HCT116 (cell line): ENCODE results near the gene CACNA1E. TPM values are rescaled to one million over a fixed set of nuclear protein-coding genes. Genes with fewer than 3 reads are reported as not detected.
"Not testable (repeated sequence)": the region's sequence is repeated elsewhere in the genome, so short reads cannot be mapped to it uniquely, and the experiment has no call there.

ENCODE experiments used
- ATAC-seq: fragments of 200-7000 bp; cut with Tn5 transposase; 2 replicates; pipeline ENCODE4 v1.9.1; 2020; ENCODE audit warnings: mild to moderate bottlenecking, moderate library complexity
- BruUV-seq: library from RNA; stranded (reverse); fragments of 400-500 nt; replicated peaks from 2 replicates; lab custom pipeline; 2021; lab: Mats Ljungman, UMichigan
- CTCF ChIA-PET: fragments of 300-600 bp; sonication (Branson Sonifier 250); formaldehyde crosslinking; loops from one replicate; lab custom pipeline; 2021; ENCODE audit warnings: antibody characterized with exemption; lab: Charles Lee
- POLR2A ChIA-PET: fragments of 300-600, 350-600 bp; sonication (Branson Sonifier 250); formaldehyde crosslinking; loops from one replicate; lab custom pipeline; 2021; ENCODE audit warnings: antibody characterized with exemption; lab: Charles Lee
- RAD21 ChIA-PET, 2 experiments: fragments of 300-600 bp; sonication (Branson Sonifier 250); formaldehyde crosslinking; loops; one replicate each; lab custom pipeline; 2023; ENCODE audit warnings: low total read pairs in 2 of 2; ENCODE audit not compliant: uncharacterized antibody in 2 of 2, unreplicated experiment in 2 of 2, low non-redundant PET in 1 of 2; lab: Charles Lee
- DNase-seq: peaks from one replicate; pipeline ENCODE4 v3.0.0-alpha.2; 2010; ENCODE audit warnings: low read depth, low spot score
- H2AFZ ChIP-seq: fragments of 200-600 bp; shearing (Covaris generic), sonication (generic); 2 replicates; pipeline ENCODE4 v1.6.1; 2017; ENCODE audit warnings: low read depth, mixed run types, mixed read lengths, antibody characterized with exemption, low read length; ENCODE audit not compliant: poor library complexity, severe bottlenecking
- H3K27ac ChIP-seq: 2 replicates; pipeline ENCODE4 v1.5.1; 2012; ENCODE audit warnings: low read depth, low read length
- H3K27me3 ChIP-seq: fragments of 200-600 bp; sonication (generic); 2 replicates; pipeline ENCODE4 v1.6.1; 2016; ENCODE audit warnings: mixed run types, low read length, mixed read lengths; ENCODE audit not compliant: insufficient read depth
- H3K36me3 ChIP-seq, 2 experiments: fragments of 200-500 bp in 1 of 2; fragments of 200-600 bp in 1 of 2; sonication (Bioruptor generic) in 1 of 2; sonication (generic) in 1 of 2; 2 replicates each; pipeline versions ENCODE4 v1.5.1 to v1.6.1; 2014 to 2016; ENCODE audit warnings: low read length in 2 of 2, inconsistent platforms in 1 of 2, mixed read lengths in 1 of 2, mixed run types in 1 of 2; ENCODE audit not compliant: insufficient read depth in 2 of 2, control insufficient read depth in 1 of 2
- H3K4me1 ChIP-seq, 2 experiments: fragments of 200-600 bp in 1 of 2; sonication (generic) in 1 of 2; 2 replicates each; pipeline versions ENCODE4 v1.5.1 to v1.6.1; 2012 to 2017; ENCODE audit warnings: low read length in 2 of 2, inconsistent platforms in 1 of 2, mild to moderate bottlenecking in 1 of 2, mixed read lengths in 1 of 2, mixed run types in 1 of 2, moderate library complexity in 1 of 2; ENCODE audit not compliant: insufficient read depth in 2 of 2, control insufficient read depth in 1 of 2
- H3K4me2 ChIP-seq: fragments of 200-600 bp; sonication (generic); 2 replicates; pipeline ENCODE4 v1.6.1; 2017; ENCODE audit warnings: mixed run types, low read length, mixed read lengths
- H3K4me3 ChIP-seq, 2 experiments: fragments of 200-600 bp in 1 of 2; sonication (generic) in 1 of 2; replicated peaks in 1 of 2; 2 replicates each; pipeline ENCODE4 v1.5.1; 2011 to 2016; ENCODE audit warnings: low read length in 2 of 2, control low read depth in 1 of 2, low read depth in 1 of 2, mild to moderate bottlenecking in 1 of 2, mixed read lengths in 1 of 2, mixed run types in 1 of 2
- H3K79me2 ChIP-seq: fragments of 200-600 bp; sonication (generic); 2 replicates; pipeline ENCODE4 v1.6.1; 2017; ENCODE audit warnings: mild to moderate bottlenecking, mixed run types, low read length, moderate library complexity, mixed read lengths; ENCODE audit not compliant: insufficient read depth
- H3K9ac ChIP-seq: fragments of 200-600 bp; sonication (generic); 2 replicates; pipeline ENCODE4 v1.6.1; 2016; ENCODE audit warnings: low read length, mixed read lengths
- H3K9me2 ChIP-seq: fragments of 200-600 bp; sonication (generic), shearing (Covaris generic); 2 replicates; pipeline ENCODE4 v1.6.1; 2017; ENCODE audit warnings: mixed run types, mild to moderate bottlenecking, moderate library complexity; ENCODE audit not compliant: insufficient read depth
- H3K9me3 ChIP-seq, 2 experiments: fragments of 200-500 bp in 1 of 2; fragments of 200-600 bp in 1 of 2; sonication (Bioruptor generic) in 1 of 2; sonication (generic) in 1 of 2; 2 replicates each; pipeline ENCODE4 v1.6.1; 2014 to 2017; ENCODE audit warnings: low read length in 2 of 2, mixed read lengths in 2 of 2, inconsistent platforms in 1 of 2, low read depth in 1 of 2, mild to moderate bottlenecking in 1 of 2, mixed run types in 1 of 2, moderate library complexity in 1 of 2; ENCODE audit not compliant: control insufficient read depth in 1 of 2, insufficient read depth in 1 of 2
- H4K20me1 ChIP-seq: fragments of 200-600 bp; sonication (generic), shearing (Covaris generic); 2 replicates; pipeline ENCODE4 v1.6.1; 2017; ENCODE audit warnings: mixed run types, mild to moderate bottlenecking, moderate library complexity; ENCODE audit not compliant: insufficient read depth
- POLR2AphosphoS5 ChIP-seq: IDR thresholded peaks from 2 replicates; pipeline ENCODE4 v1.6.1; 2011; ENCODE audit warnings: mild to moderate bottlenecking, low read depth, low read length, moderate library complexity
- RAD21 ChIP-seq: IDR thresholded peaks from 2 replicates; pipeline ENCODE4 v1.6.1; 2012; ENCODE audit warnings: low read depth, mild to moderate bottlenecking
- SIN3A ChIP-seq: IDR thresholded peaks from 2 replicates; pipeline ENCODE4 v1.6.1; 2012; ENCODE audit warnings: low read depth
- intact Hi-C: fragments of 100-400 bp; cut with micrococcal nuclease; formaldehyde crosslinking; loops from 2 replicates; pipeline ENCODE4 v1.10.0; 2022
- total RNA-seq: library from RNA; stranded (reverse); gene quantifications from one replicate; pipeline ENCODE4 v1.2.1, GENCODE V29; 2021; ENCODE audit not compliant: unreplicated experiment

Gene CACNA1E
- total RNA-seq, 1 experiment from 2014 or later: 0.02 TPM

DNA sequence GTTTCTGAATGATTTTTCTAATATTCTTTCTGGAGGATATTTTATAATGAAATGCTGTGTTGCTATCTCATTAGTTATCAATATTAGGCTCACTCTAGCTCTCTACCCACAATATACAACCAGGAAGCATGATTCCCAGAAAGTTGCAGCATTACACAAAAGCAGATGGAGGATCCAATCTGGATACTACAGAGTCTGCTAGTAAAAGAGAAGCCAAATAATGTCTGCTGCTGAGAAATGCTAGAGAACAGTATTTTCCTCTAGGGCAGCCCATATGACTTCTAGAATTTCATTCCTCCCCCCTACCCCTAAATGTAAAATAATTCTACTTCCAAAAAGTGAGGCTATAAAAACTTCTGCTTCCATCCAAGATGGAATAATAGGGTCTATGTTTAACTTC is 338.4 kb downstream of the CACNA1E start:
- ChIA-PET POLR2A (no interaction called here), RAD21 (no interaction called here), CTCF (no interaction called here)
- H3K9me2 ChIP-seq: no peaks in the 10 kb centered on the region
- 0 out of 2 replicates have a peak, but pooled peaks cover 10% of the 10 kb centered on the region for H3K27me3 ChIP-seq
- H3K9me3 ChIP-seq: no peaks in the 10 kb centered on the region
- intact Hi-C loops: no loop called here
- H3K36me3 ChIP-seq: no peaks in the 10 kb centered on the region
- BruUV-seq: no TSS peak
- H4K20me1 ChIP-seq: no peaks in the 10 kb centered on the region
- ATAC-seq (no peak), DNase-seq (no peak)
- no peaks in the 10 kb centered on the region for H3K79me2 ChIP-seq
- H2AFZ ChIP-seq: no peak overlapping the region
- no peak overlapping the region for H3K27ac ChIP-seq
- H3K4me1 ChIP-seq: no peaks in the 10 kb centered on the region
- H3K4me3 ChIP-seq: no peak overlapping the region
- H3K9ac ChIP-seq: no peak overlapping the region
- TF ChIP-seq SIN3A (no peak), RAD21 (no peak), POLR2AphosphoS5 (no peak)
- TF ChIP-seq, all 23 proteins: peak for 0
- no peak overlapping the region for H3K4me2 ChIP-seq

DNA sequence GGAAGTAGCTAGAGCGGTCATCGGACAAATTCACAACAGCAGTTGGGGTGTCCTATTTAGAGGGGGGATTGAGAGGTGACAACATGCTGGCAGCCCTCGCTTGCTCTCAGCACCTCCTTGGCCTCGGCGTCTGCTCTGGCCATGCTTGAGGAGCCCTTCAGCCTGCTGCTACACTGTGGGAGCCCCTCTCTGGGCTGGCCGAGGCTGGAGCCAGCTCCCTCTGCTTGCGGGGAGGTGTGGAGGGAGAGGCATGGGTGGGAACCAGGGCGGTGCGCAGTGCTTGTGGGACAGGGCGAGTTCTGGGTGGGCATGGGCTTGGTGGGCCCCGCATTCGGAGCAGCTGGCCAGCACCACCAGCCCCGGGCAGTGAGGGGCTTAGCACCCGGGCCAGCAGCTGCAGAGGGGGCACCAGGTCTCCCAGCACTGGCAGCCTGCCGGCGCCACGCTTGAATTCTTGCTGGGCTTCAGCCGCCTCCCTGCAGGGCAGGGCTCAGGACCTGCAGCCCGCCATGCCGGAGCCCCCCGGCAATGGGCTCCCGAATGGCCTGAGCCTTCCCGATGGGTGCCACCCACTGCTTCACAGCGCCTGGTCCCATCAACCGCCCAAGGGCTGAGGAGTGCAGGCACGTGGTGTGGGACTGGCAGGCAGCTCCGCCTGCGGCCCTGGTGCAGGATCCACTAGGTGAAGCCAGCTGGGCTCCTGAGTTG is 349.0 kb downstream of the CACNA1E start:
- H4K20me1 ChIP-seq, DNase-seq, H3K9ac ChIP-seq, CTCF ChIA-PET, H3K4me2 ChIP-seq, H2AFZ ChIP-seq, H3K27me3 ChIP-seq, intact Hi-C loops, H3K4me1 ChIP-seq, ATAC-seq, H3K9me2 ChIP-seq, H3K79me2 ChIP-seq, H3K4me3 ChIP-seq, BruUV-seq, POLR2A ChIA-PET, H3K27ac ChIP-seq, RAD21 ChIA-PET, H3K9me3 ChIP-seq, H3K36me3 ChIP-seq: not testable (repeated sequence)
